ENCODE measurements around the gene TP53INP2. TPM values are rescaled to one million over a fixed set of nuclear protein-coding genes. Genes with fewer than 3 reads are reported as not detected.

Gene TP53INP2
- total and polyA plus RNA-seq, 2 of the 13 experiments (the other 11 are each of a cell fraction or from before 2014, with no cell fraction given), result 5.2 to 18.8 TPM

DNA sequence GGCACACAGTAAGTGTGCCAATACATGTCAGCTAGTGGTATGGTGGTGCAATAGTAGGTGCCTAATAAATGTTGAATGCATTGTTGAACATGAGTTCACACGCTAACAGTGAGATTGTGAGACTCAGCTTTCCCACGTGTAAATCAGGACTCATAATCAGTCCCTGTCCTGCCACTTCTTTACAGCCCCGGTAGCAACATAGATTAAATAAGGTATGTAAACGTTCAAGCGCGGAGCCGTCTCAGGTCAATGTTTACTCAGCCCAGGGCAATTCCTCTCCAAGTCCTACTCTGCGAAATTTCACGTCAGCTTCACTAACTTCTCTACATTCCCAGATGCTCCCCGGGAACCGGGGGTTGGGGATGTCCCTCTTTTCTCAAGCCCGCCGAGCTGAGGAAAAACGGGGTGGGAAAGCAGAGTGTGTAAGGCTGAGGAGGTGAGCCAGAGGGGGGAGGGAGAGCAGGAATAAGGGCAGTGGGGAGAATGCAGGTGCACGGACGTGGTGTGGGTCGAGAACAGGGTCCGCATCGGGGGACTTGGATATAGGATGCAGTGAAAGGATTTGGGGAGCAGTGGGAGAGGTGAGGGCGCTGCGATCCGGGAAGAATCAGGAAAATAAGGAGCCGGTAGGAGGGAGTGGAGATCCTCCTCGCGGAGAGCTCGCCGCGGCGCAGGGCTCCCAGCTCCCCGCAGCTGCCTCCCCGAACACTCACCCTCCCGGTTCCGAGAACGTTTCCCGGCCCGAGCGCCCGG is 544 bp upstream of the TP53INP2 start (continued):
- TF ChIP-seq ZNF124 (CRISPR knock-in tag; IDR thresholded peaks at IDR 0.05) (0 out of 2 replicates have a peak, but pooled peaks have one; percentile 41), KDM1A (CRISPR knock-in tag; IDR thresholded peaks at IDR 0.05) (0 out of 2 replicates have a peak, but pooled peaks have one; percentile 10), GTF3A (CRISPR knock-in tag; conservative IDR thresholded peaks at IDR 0.05) (no peak), ERF (CRISPR knock-in tag; IDR thresholded peaks at IDR 0.05) (peak; percentile 14; the same call in 1 of the 2 replicates), ZNF430 (CRISPR knock-in tag; IDR thresholded peaks at IDR 0.05) (peak; percentile 77; the same call in 1 of the 2 replicates), ZNF883 (CRISPR knock-in tag; IDR thresholded peaks at IDR 0.05; ENCODE audit: not compliant biosample characterization) (no peak), ZNF292 (CRISPR knock-in tag; IDR thresholded peaks at IDR 0.05; ENCODE audit: borderline replicate concordance, low read depth) (peak; percentile 73), ZFP36L1 (CRISPR knock-in tag; IDR thresholded peaks at IDR 0.05) (no peak; the same call in none of the 2 replicates), ZNF441 (CRISPR knock-in tag; IDR thresholded peaks at IDR 0.05; ENCODE audit: borderline replicate concordance) (0 out of 2 replicates have a peak, but pooled peaks have one; percentile 11), RBAK (CRISPR knock-in tag; IDR thresholded peaks at IDR 0.05) (peak; percentile 86), KDM3A (CRISPR knock-in tag; IDR thresholded peaks at IDR 0.05; ENCODE audit: low read depth) (no peak), MAFK (conservative IDR thresholded peaks at IDR 0.05 in 1 of 2, IDR thresholded peaks at IDR 0.05 in 1 of 2; ENCODE audit: low read length in 2 of 2) (no peak), SOX6 (IDR thresholded peaks at IDR 0.05) (no peak), SOX6 (CRISPR knock-in tag; IDR thresholded peaks at IDR 0.05) (peak; percentile 68), SRF (IDR thresholded peaks at IDR 0.05; ENCODE audit: low read depth, low read length) (no peak), SPEN (CRISPR knock-in tag; IDR thresholded peaks at IDR 0.05; ENCODE audit: low read depth) (peak; percentile 68; the same call in 1 of the 2 replicates), ZNF446 (CRISPR knock-in tag; IDR thresholded peaks at IDR 0.05) (no peak; the same call in 1 of the 2 replicates), AGO1 (IDR thresholded peaks at IDR 0.05; ENCODE audit: low read depth, low read length, poor library complexity, severe bottlenecking) (no peak), MEF2D (CRISPR knock-in tag; IDR thresholded peaks at IDR 0.05) (peak; percentile 83; the same call in 1 of the 2 replicates), RAD21 (CRISPR knock-in tag; IDR thresholded peaks at IDR 0.05) (no peak; the same call in none of the 2 replicates), TGIF2 (CRISPR knock-in tag; IDR thresholded peaks at IDR 0.05) (no peak; the same call in 1 of the 2 replicates), ZNF251 (CRISPR knock-in tag; IDR thresholded peaks at IDR 0.05) (no peak), HDAC1 (CRISPR knock-in tag; IDR thresholded peaks at IDR 0.05) (peak; percentile 82; the same call in 1 of the 2 replicates), HDAC6 (IDR thresholded peaks at IDR 0.05; ENCODE audit: low read depth, low read length) (no peak), ZNF83 (CRISPR knock-in tag; IDR thresholded peaks at IDR 0.05; ENCODE audit: borderline replicate concordance) (no peak)
- TF ChIP-seq, protein P1, sequence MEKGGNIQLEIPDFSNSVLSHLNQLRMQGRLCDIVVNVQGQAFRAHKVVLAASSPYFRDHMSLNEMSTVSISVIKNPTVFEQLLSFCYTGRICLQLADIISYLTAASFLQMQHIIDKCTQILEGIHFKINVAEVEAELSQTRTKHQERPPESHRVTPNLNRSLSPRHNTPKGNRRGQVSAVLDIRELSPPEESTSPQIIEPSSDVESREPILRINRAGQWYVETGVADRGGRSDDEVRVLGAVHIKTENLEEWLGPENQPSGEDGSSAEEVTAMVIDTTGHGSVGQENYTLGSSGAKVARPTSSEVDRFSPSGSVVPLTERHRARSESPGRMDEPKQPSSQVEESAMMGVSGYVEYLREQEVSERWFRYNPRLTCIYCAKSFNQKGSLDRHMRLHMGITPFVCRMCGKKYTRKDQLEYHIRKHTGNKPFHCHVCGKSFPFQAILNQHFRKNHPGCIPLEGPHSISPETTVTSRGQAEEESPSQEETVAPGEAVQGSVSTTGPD (CRISPR knock-in tag; IDR thresholded peaks at IDR 0.05), result no peak; the same call in 1 of the 2 replicates
- TF ChIP-seq, protein P2, sequence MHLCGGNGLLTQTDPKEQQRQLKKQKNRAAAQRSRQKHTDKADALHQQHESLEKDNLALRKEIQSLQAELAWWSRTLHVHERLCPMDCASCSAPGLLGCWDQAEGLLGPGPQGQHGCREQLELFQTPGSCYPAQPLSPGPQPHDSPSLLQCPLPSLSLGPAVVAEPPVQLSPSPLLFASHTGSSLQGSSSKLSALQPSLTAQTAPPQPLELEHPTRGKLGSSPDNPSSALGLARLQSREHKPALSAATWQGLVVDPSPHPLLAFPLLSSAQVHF (CRISPR knock-in tag; IDR thresholded peaks at IDR 0.05), result 0 out of 2 replicates have a peak, but pooled peaks have one; percentile 18
- TF ChIP-seq, protein P3, sequence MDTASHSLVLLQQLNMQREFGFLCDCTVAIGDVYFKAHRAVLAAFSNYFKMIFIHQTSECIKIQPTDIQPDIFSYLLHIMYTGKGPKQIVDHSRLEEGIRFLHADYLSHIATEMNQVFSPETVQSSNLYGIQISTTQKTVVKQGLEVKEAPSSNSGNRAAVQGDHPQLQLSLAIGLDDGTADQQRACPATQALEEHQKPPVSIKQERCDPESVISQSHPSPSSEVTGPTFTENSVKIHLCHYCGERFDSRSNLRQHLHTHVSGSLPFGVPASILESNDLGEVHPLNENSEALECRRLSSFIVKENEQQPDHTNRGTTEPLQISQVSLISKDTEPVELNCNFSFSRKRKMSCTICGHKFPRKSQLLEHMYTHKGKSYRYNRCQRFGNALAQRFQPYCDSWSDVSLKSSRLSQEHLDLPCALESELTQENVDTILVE (CRISPR knock-in tag; IDR thresholded peaks at IDR 0.05), result peak; percentile 73
